HG02610 (cell line): ENCODE data around the gene IL9.

Experiments
- ATAC-seq: cut with Tn5 transposase; IDR thresholded peaks from one replicate; pipeline ENCODE4 v1.9.1; 2021; ENCODE audit warnings: mild to moderate bottlenecking, moderate library complexity; ENCODE audit not compliant: unreplicated experiment

Gene IL9

GRCh38 chr5:135891791-135892190, 3.9 kb downstream of the IL9 start:
- ATAC-seq: no peak

- no peak for ATAC-seq
These were observed 4.4 kb downstream of the IL9 start for GRCh38 chr5:135891268-135891667.

- peak; percentile 80 for ATAC-seq
These were observed 4.8 kb downstream of the IL9 start for GRCh38 chr5:135890867-135891266.

- no peak for ATAC-seq
These were observed 5.3 kb downstream of the IL9 start for GRCh38 chr5:135890296-135890695.

GRCh38 chr5:135887881-135888614, 7.6 kb downstream of the IL9 start:
- no peak for ATAC-seq

- peak; percentile 83 for ATAC-seq
These were observed 8.2 kb downstream of the IL9 start for GRCh38 chr5:135887447-135887864.

- no peak for ATAC-seq
These were observed 9.5 kb downstream of the IL9 start for GRCh38 chr5:135886136-135886535.

- ATAC-seq: no peak
These were observed 10.6 kb downstream of the IL9 start for GRCh38 chr5:135885031-135885430.

GRCh38 chr5:135883441-135883840, 12.2 kb downstream of the IL9 start:
- no peak for ATAC-seq

GRCh38 chr5:135883026-135883425, 12.6 kb downstream of the IL9 start:
- no peak for ATAC-seq

- ATAC-seq: no peak
These were observed 13.8 kb downstream of the IL9 start for GRCh38 chr5:135881819-135882218.

GRCh38 chr5:135881244-135881643, 14.4 kb downstream of the IL9 start:
- ATAC-seq: no peak

GRCh38 chr5:135880801-135881200, 14.8 kb downstream of the IL9 start:
- ATAC-seq: no peak

GRCh38 chr5:135880278-135880677, 15.4 kb downstream of the IL9 start:
- no peak for ATAC-seq

- ATAC-seq: no peak
These were observed 16.1 kb downstream of the IL9 start for GRCh38 chr5:135879591-135879990.

- ATAC-seq: no peak
These were observed 17.5 kb downstream of the IL9 start for GRCh38 chr5:135878156-135878620.

GRCh38 chr5:135877570-135878155, 18.0 kb downstream of the IL9 start:
- ATAC-seq: no peak

GRCh38 chr5:135876146-135876545, 19.5 kb downstream of the IL9 start:
- no peak for ATAC-seq

- ATAC-seq: no peak
These were observed 20.1 kb downstream of the IL9 start for GRCh38 chr5:135875567-135875966.

- no peak for ATAC-seq
These were observed 21.2 kb downstream of the IL9 start for GRCh38 chr5:135874461-135874860.

GRCh38 chr5:135873831-135874230, 21.8 kb downstream of the IL9 start:
- ATAC-seq: no peak

GRCh38 chr5:135871268-135871915, 24.2 kb downstream of the IL9 start:
- ATAC-seq: no peak
